ENCODE results near the gene NNT. TPM values are rescaled to one million over a fixed set of nuclear protein-coding genes. Genes with fewer than 3 reads are reported as not detected.
"Not testable (repeated sequence)": the region's sequence is repeated elsewhere in the genome, so short reads cannot be mapped to it uniquely, and the experiment has no call there.

NNT gene
- total RNA-seq, 1 donor from 2014 or later: 67.3 TPM

GRCh38 chr5:43572357-43572756, 30.6 kb upstream of the NNT start:
- H3K4me1 Mint-ChIP-seq (ENCODE audit: low read depth): no peaks in the 10 kb centered on the region
- no peaks in the 10 kb centered on the region for H3K9me3 Mint-ChIP-seq (ENCODE audit: low read depth)

GRCh38 chr5:43573058-43573457, 29.9 kb upstream of the NNT start:
- Mint-ChIP-seq H3K9me3 (ENCODE audit: low read depth) (no peaks in the 10 kb centered on the region), H3K36me3 (ENCODE audit: insufficient read depth) (peaks cover 16% of the 10 kb centered on the region), H3K4me1 (ENCODE audit: low read depth) (no peaks in the 10 kb centered on the region), H3K4me3 (ENCODE audit: low read depth) (no peak overlapping the region), H3K27me3 (no peaks in the 10 kb centered on the region), H3K27ac (no peak overlapping the region)
- DNase-seq (ENCODE audit: low spot score, unreplicated experiment): no peak
- TF ChIP-seq CTCF (IDR thresholded peaks at IDR 0.05; ENCODE audit: unreplicated experiment): no peak

More at GRCh38 chr5:43572357-43572756, 30.6 kb upstream of the NNT start:
- no peak for DNase-seq (ENCODE audit: low spot score, unreplicated experiment)
- Mint-ChIP-seq H3K27ac (no peak overlapping the region), H3K36me3 (ENCODE audit: insufficient read depth) (peaks cover 16% of the 10 kb centered on the region), H3K4me3 (ENCODE audit: low read depth) (no peak overlapping the region), H3K27me3 (no peaks in the 10 kb centered on the region)
- TF ChIP-seq CTCF (IDR thresholded peaks at IDR 0.05; ENCODE audit: unreplicated experiment): no peak

GRCh38 chr5:43580402-43581210, 22.4 kb upstream of the NNT start:
- H3K4me3 Mint-ChIP-seq (ENCODE audit: low read depth); H3K27me3 Mint-ChIP-seq; DNase-seq (ENCODE audit: low spot score, unreplicated experiment); H3K27ac Mint-ChIP-seq; H3K4me1 Mint-ChIP-seq (ENCODE audit: low read depth); H3K9me3 Mint-ChIP-seq (ENCODE audit: low read depth): not testable (repeated sequence)
- H3K36me3 Mint-ChIP-seq (ENCODE audit: insufficient read depth): peaks cover 11% of the 10 kb centered on the region

GRCh38 chr5:43581398-43581797, 21.6 kb upstream of the NNT start:
- Mint-ChIP-seq H3K27ac (no peak overlapping the region), H3K4me3 (ENCODE audit: low read depth) (no peak overlapping the region), H3K4me1 (ENCODE audit: low read depth) (peaks cover 4% of the 10 kb centered on the region), H3K36me3 (ENCODE audit: insufficient read depth) (peaks cover 9% of the 10 kb centered on the region), H3K27me3 (no peaks in the 10 kb centered on the region), H3K9me3 (ENCODE audit: low read depth) (peaks cover 3% of the 10 kb centered on the region)
- no peak for DNase-seq (ENCODE audit: low spot score, unreplicated experiment)
- no peak for TF ChIP-seq CTCF (IDR thresholded peaks at IDR 0.05; ENCODE audit: unreplicated experiment)

- no peak for DNase-seq (ENCODE audit: low spot score, unreplicated experiment)
- peaks cover 5% of the 10 kb centered on the region for H3K36me3 Mint-ChIP-seq (ENCODE audit: insufficient read depth)
- TF ChIP-seq CTCF (IDR thresholded peaks at IDR 0.05; ENCODE audit: unreplicated experiment): no peak
- peaks cover 4% of the 10 kb centered on the region for H3K4me1 Mint-ChIP-seq (ENCODE audit: low read depth)
- H3K27ac Mint-ChIP-seq: no peak overlapping the region
- no peak overlapping the region for H3K4me3 Mint-ChIP-seq (ENCODE audit: low read depth)
- no peaks in the 10 kb centered on the region for H3K27me3 Mint-ChIP-seq
- H3K9me3 Mint-ChIP-seq (ENCODE audit: low read depth): peaks cover 3% of the 10 kb centered on the region
Measured at GRCh38 chr5:43582082-43583005, 20.6 kb upstream of the NNT start.
